ENCODE measurements around the gene COL6A2.

COL6A2 gene

DNA sequence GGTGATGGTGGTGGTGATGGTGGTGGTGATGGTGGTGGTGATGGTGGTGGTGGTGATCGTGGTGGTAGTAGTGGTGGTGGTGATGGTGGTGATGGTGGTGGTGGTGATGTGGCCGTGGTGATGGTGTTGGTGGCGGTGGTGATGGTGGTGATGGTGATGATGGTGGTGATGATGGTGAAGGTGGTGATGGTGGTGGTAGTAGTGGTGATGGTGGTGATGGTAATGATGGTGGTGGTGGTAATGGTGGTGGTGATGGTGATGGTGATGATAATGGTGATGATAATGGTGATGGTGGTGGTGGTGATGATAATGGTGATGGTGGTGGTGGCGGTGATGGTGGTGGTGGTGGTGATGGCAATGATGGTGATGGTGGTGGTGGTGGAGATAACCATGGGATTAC, 6.8 kb upstream of the COL6A2 start:
- Mint-ChIP-seq H3K4me1 (ENCODE audit: low read depth) (no peaks in the 10 kb centered on the region), H3K36me3 (ENCODE audit: low read depth) (no peaks in the 10 kb centered on the region), H3K27me3 (peaks cover 13% of the 10 kb centered on the region), H3K4me3 (no peak overlapping the region), H3K27ac (no peak overlapping the region), H3K9me3 (peaks cover 48% of the 10 kb centered on the region)
- intact Hi-C loops (cut with micrococcal nuclease) = no loop called here

DNA sequence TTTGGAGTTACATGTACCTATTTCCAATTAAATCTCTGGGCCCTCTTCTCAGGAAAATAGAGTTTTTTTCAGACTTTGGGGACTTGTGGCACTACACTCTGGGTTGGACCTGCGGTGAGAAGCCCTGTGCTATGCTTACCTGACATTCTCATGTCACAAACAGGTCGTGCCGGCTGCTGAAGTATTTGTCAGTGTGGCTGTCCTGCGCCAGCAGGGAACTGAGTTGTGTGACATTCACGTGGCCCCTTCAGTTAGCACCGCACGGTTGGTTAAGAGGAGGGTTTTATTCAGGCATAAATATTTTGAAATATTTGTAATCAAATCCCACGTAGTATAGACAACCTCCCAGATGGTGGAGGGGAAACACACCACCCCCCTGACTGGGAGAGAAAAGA, 6.3 kb upstream of the COL6A2 start:
- Mint-ChIP-seq H3K4me1 (ENCODE audit: low read depth) (no peaks in the 10 kb centered on the region), H3K9me3 (peaks cover 46% of the 10 kb centered on the region), H3K27ac (no peak overlapping the region), H3K36me3 (ENCODE audit: low read depth) (no peaks in the 10 kb centered on the region), H3K27me3 (peaks cover 18% of the 10 kb centered on the region), H3K4me3 (no peak overlapping the region)
- intact Hi-C loops (cut with micrococcal nuclease) = no loop called here

DNA sequence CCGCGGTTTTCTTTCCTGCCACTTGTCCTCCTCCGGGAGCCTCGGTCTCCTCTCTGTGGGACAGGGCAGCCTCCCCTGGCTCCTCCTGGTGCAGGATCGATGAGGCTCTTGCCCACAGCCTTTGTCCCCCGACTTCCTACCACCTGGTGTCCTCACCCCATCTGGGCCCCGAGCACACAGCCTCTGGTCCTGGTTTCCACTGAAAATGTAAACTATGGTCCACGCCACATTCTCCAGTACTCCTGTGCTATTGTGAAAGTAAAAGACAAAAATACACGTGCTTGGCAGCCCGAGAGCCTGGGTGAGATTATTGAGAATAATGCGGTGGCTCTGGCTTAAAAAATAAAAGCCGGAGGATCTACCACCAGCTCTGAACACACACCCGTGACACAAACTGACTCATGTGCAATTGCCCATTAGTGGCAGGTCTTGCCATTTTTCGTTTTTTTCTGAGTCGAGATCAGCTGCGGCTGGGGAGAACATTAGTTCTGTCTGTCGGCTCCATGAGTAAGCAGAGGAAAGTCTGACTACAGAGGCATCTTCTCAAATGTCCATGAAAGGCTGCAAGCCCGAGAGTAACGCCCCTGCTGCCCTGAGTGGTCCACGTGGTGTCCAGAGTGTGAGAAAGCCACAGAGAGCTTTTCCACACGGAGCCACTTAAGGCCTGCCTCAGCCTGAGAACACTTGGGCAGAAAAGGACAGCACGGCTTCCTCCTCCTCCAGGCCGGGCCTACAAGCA, 5.7 kb upstream of the COL6A2 start:
- H3K9me3 Mint-ChIP-seq = peaks cover 40% of the 10 kb centered on the region
- peaks cover 22% of the 10 kb centered on the region for H3K27me3 Mint-ChIP-seq
- intact Hi-C loops (cut with micrococcal nuclease) = no loop called here
- H3K4me1 Mint-ChIP-seq (ENCODE audit: low read depth) = no peaks in the 10 kb centered on the region
- H3K4me3 Mint-ChIP-seq = no peak overlapping the region
- H3K36me3 Mint-ChIP-seq (ENCODE audit: low read depth) = no peaks in the 10 kb centered on the region
- no peak overlapping the region for H3K27ac Mint-ChIP-seq

DNA sequence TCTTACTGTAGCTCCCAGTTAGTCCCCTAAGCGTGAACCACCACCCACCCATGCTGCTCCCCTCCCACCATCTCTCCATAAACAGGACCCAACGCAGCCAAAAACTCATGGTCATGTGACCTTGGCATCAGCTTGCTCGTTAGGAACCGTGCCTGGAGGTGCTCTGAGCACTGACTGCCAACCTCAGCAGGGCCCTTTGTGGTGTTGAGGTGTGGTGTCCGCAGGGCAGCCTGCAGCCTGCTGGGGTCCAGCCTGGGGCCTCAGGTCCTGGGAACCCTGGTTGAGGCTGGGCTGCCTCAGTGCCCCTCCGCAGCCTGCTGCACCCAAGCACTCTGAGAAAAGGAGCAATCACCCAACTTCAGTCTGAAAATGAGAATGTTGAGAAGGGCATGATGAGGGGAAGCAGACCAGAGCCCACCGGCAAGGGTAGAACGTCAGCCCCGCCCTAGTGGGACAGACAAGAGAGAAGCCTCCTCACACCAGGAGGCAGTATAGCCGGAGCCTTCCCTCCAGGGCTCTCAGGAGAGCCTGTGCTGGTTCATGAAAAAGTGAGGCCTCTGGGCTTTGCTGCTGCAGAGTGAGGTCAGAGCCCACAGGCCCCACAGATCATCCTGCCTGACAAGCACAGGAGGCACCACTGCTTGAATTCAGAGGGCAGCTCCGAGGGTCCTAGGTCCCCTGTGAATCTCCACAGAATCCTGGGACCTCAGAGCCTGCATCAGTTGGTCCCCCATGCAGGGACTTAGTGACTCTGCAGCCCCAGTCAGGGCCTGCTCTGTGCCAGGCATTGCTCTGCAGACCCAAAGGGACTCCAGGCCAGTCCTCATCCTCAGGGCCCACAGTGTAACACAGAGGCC, 4.9 kb upstream of the COL6A2 start:
- H3K4me3 Mint-ChIP-seq = no peak overlapping the region
- no peak overlapping the region for H3K27ac Mint-ChIP-seq
- peaks cover 32% of the 10 kb centered on the region for H3K9me3 Mint-ChIP-seq
- no peaks in the 10 kb centered on the region for H3K4me1 Mint-ChIP-seq (ENCODE audit: low read depth)
- H3K36me3 Mint-ChIP-seq (ENCODE audit: low read depth) = no peaks in the 10 kb centered on the region
- intact Hi-C loops (cut with micrococcal nuclease) = no loop called here
- peaks cover 22% of the 10 kb centered on the region for H3K27me3 Mint-ChIP-seq

DNA sequence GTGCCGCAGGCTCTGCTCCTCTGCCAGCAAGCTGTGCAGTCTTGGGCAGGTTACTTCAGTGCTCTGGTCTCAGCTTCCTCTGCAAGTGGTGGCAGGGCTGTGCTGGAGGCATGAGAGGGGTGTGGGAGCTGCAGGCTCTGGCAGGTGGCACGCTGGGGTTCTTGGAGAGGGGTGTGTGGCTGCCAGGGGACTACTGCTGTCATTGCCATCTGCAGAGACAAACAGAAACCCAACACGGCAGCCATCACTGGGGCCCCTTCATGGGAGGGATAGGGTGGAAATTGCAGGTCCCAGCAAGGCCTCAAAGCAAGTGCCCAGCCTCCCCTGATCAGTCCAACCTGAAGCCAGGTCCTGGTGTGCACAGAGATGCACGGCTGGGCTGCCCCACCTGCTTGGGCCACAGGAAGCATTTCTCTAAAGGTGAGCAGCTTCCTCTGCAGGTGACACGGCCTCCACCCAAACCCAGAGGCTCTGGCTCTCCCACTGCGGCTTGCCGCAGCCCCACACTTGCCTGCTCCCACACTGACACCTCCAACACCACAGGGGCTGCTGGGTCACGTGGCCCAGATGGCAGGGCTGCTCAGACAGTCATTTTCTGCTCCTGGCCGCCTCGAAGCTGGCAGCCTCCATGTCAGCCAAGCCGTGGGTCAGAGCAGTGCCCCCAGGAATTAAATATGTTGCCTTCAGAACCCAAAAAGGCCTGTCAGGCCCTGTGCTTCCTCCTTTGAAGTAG, 4.1 kb upstream of the COL6A2 start:
- H3K27me3 Mint-ChIP-seq = peaks cover 20% of the 10 kb centered on the region
- H3K4me1 Mint-ChIP-seq (ENCODE audit: low read depth) = no peaks in the 10 kb centered on the region
- peaks cover 24% of the 10 kb centered on the region for H3K9me3 Mint-ChIP-seq
- H3K4me3 Mint-ChIP-seq = no peak overlapping the region
- H3K27ac Mint-ChIP-seq = no peak overlapping the region
- H3K36me3 Mint-ChIP-seq (ENCODE audit: low read depth) = no peaks in the 10 kb centered on the region
- intact Hi-C loops (cut with micrococcal nuclease) = no loop called here

DNA sequence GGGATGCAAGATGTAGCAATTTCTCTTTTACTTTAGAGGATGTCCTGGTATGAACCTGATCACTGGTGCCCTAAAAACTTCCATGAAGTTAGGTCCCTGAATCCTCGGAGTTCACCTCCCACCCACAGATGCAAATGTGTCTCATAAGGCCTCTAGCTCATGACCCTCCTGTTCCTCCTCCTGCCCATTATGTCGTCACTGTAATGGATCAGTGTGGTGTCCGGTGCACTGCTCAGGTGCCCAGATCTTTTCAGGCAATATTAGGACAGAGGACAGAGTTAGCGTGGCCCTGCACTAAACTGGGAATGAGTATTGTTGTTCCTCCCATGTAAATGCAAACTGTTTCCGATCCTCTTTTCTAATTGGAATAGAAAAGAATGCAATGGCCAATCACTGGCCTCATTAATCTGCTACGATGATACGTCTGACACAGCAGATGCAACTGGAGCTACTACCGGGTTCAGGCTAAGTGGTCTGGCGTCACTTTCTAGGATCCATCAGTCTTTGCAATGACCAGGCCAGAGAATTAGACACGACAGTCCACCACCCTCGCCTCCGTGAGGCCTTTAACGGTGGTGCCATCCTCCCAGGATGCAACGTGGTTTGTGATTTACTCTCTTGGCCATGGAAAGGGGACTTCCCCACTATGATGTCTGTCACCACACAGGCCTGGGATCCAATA, 3.4 kb upstream of the COL6A2 start:
- H3K9me3 Mint-ChIP-seq = peaks cover 21% of the 10 kb centered on the region
- no peak overlapping the region for H3K4me3 Mint-ChIP-seq
- peaks cover 25% of the 10 kb centered on the region for H3K27me3 Mint-ChIP-seq
- no peaks in the 10 kb centered on the region for H3K4me1 Mint-ChIP-seq (ENCODE audit: low read depth)
- H3K27ac Mint-ChIP-seq = no peak overlapping the region
- H3K36me3 Mint-ChIP-seq (ENCODE audit: low read depth) = no peaks in the 10 kb centered on the region
- intact Hi-C loops (cut with micrococcal nuclease) = no loop called here

DNA sequence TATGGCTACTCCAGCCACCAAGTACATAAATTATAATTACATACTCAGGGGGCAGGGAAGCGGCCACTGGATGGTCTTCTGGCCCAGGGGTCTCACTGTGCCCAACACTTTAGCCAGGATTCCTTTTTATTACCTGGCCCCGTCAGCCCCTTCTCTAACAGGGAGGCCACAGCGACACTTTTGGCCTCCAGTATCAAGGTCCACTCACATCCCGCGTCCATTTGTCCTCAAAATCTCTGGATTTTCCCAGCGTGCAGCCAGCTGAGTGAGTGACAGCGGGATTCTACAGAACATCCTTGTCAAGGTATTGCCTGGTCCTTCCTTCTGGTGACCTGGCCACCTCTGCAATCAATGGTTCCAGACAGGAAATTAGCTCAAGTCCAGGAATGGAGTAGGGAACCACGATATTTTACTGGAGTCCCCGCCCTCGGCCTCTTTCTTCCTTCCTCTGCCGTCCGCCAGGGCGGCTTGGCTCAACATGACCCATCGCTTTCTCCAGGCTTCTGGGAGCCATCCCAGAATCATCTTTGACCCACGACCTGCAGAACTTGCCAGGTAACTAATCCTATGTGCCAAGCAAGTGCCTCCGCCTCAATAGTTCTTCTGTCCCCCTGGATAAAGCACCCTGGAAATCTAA, 2.7 kb upstream of the COL6A2 start:
- Mint-ChIP-seq H3K27ac (no peak overlapping the region), H3K36me3 (ENCODE audit: low read depth) (no peaks in the 10 kb centered on the region)

DNA sequence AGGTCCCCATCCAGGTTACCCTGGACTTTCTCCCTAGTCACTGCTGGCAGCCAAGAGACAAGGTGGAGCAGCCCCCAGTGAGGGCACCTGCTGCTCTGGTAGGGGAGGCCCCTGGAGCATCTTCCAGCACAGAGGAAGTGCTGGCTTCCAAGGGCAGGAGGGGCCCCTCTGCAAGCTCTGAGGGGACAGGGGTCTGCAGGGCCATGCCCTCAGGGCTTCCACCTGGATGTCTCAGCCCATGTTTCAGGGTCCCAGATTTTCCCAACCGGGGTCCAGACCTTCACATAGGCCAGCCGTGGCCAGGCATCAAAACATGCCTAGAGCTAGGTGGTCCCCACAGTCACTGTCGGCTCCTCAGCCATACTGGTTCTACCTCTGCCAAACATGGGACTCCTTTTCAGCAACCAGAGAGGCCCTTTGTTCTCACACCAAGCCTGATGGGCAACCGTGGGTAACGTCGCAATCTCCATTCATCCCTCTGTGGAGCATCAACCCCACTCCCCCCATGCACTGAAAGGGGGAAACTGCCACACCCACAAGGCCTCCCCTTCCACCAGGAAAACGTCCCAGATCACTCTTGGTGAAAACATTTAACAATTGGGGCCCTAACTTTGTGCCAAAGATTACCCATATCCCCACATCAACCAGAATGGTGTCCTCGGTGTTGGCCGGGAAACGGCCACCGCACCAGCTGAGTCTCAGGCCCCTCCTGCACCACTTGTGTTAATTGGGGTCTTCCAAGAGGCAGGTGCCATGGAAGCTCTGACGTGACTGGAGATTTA, 1.9 kb upstream of the COL6A2 start:
- peaks cover 6% of the 10 kb centered on the region for H3K9me3 Mint-ChIP-seq
- H3K27me3 Mint-ChIP-seq = peaks cover 40% of the 10 kb centered on the region
- intact Hi-C loops (cut with micrococcal nuclease) = no loop called here
- no peak overlapping the region for H3K4me3 Mint-ChIP-seq
- no peaks in the 10 kb centered on the region for H3K36me3 Mint-ChIP-seq (ENCODE audit: low read depth)
- H3K27ac Mint-ChIP-seq = no peak overlapping the region
- H3K4me1 Mint-ChIP-seq (ENCODE audit: low read depth) = no peaks in the 10 kb centered on the region

More for the DNA sequence above, 2.7 kb upstream of the COL6A2 start:
- Mint-ChIP-seq H3K9me3 (peaks cover 14% of the 10 kb centered on the region), H3K4me1 (ENCODE audit: low read depth) (no peaks in the 10 kb centered on the region), H3K27me3 (peaks cover 32% of the 10 kb centered on the region), H3K4me3 (no peak overlapping the region)
- intact Hi-C loops (cut with micrococcal nuclease) = no loop called here

DNA sequence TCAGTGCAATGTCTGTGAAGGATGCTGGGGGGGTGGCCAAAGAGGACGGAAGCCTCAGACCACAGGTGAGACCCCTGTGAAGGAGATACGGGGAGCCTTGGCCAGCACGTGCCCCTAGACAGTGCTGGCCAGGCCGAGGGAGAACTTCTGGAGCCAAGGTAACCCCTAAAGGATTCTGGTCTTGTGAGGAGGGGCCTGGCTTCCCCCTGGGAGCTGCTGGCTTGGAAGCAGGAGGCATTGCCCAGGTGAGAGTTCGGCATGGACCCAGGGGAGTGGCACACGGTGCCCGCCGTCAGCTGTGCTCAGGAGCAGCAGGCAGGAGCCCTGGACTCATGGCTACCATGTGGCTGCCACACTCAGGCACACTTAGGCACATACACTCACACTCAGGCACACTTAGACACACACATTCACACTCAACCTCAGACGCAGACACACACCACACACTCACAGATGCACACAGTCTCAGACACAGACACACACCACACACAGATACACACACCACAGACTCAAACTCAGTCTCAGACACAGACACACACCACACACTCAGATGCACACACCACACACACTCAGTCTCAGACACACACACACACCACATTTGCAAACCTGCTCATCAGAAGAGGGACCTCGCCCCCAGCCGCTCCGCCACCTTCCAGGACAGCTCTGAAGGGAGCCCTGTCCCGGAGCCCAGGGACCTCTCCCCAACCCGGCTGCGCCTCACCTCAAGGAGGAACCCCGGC, 1.1 kb upstream of the COL6A2 start:
- Mint-ChIP-seq H3K36me3 (ENCODE audit: low read depth) (no peaks in the 10 kb centered on the region), H3K27ac (no peak overlapping the region), H3K4me1 (ENCODE audit: low read depth) (no peaks in the 10 kb centered on the region), H3K4me3 (no peak overlapping the region), H3K9me3 (no peaks in the 10 kb centered on the region), H3K27me3 (peaks cover 46% of the 10 kb centered on the region)
- intact Hi-C loops (cut with micrococcal nuclease) = no loop called here

DNA sequence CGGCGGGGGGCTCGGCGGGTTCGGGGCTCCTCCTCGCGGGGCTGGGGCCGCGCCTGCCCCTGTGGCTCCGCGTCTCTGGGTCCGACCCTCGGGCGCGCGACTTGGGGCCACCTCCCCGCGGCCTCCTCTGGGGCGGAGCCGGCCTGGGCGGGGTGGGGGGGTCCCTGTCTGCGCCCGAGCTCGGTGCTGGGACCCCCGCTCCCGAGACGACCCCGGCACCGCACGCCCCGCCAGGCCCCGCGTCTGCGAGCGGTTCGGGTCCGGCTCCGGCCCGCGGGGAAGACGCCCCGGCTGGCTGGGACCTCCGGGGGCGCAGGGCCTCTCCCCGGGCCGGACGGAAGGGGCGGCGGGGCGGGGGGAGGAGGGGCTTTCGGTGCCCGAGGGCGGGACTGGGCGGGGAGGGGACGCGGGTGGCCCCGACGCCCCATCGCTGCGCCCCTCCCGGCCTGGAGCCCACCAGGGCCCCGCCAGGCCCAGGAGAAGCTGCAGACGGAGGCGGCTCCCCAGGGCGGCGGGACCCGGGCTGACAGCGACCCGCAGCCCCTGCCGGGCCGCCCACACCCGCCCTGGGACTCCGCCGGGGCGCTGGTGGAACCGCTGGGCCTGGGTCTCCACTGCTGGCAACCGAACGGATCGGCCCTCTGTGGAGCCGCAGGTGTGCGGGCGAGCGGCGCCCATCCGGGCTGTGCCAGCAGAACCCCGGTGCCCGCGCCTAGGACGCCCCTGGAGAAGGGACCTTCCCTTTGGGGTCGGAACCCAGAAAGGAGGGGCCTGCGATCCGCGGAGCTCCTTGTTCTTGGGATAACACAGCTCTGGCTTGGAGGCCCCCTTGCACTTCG, 610 bp downstream of the COL6A2 start:
- no peaks in the 10 kb centered on the region for H3K36me3 Mint-ChIP-seq (ENCODE audit: low read depth)
- H3K27me3 Mint-ChIP-seq = peaks cover 58% of the 10 kb centered on the region
- no peaks in the 10 kb centered on the region for H3K4me1 Mint-ChIP-seq (ENCODE audit: low read depth)
- peaks cover 16% of the 10 kb centered on the region for H3K9me3 Mint-ChIP-seq
- no peak overlapping the region for H3K27ac Mint-ChIP-seq
- no peak overlapping the region for H3K4me3 Mint-ChIP-seq
- intact Hi-C loops (cut with micrococcal nuclease) = no loop called here

DNA sequence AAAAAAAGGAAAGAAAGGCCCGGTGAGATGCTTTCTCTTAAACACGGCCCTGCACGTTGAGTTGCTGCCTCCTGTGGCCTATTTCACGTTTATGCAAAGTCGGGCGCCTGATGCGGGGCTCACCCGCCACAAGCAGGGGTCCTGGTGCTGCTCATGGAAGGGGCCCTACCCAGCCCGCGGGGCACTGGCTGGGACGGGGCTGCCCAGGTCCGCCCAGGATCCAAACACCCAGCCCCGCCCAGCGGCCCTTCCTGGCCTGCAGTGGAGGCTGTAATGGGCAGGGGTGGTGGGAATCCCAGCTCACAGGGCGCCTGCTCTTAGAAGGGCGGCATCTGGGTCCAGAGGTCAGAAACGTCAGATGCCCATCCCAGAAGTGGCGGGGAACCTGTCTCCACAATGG, 1.6 kb downstream of the COL6A2 start:
- intact Hi-C loops (cut with micrococcal nuclease) = no loop called here
- Mint-ChIP-seq H3K9me3 (peaks cover 25% of the 10 kb centered on the region), H3K27ac (no peak overlapping the region), H3K4me1 (ENCODE audit: low read depth) (no peaks in the 10 kb centered on the region), H3K27me3 (peaks cover 64% of the 10 kb centered on the region), H3K36me3 (ENCODE audit: low read depth) (no peaks in the 10 kb centered on the region), H3K4me3 (no peak overlapping the region)

DNA sequence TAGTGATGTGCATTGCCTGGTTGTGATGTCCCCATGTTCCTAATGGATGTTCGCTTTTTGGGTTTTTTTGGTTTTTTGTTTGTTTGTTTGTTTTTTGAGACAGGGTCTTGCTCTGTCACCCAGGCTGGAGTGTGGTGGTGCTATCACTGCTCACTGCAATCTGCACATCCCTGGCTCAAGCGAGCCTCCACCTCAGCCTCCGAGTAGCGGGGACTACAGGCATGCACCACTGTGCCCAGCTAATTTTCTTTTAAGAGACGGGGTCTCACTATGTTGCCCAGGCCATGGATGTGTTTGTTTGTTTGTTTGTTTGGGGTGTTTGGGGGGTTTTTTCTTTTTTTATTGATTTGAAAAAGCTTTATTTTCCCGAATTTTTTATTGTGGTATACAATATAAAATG, 2.1 kb downstream of the COL6A2 start:
- H3K9me3 Mint-ChIP-seq = peaks cover 28% of the 10 kb centered on the region
- no peak overlapping the region for H3K4me3 Mint-ChIP-seq
- peaks cover 66% of the 10 kb centered on the region for H3K27me3 Mint-ChIP-seq
- H3K36me3 Mint-ChIP-seq (ENCODE audit: low read depth) = no peaks in the 10 kb centered on the region
- intact Hi-C loops (cut with micrococcal nuclease) = no loop called here
- H3K27ac Mint-ChIP-seq = no peak overlapping the region
- no peaks in the 10 kb centered on the region for H3K4me1 Mint-ChIP-seq (ENCODE audit: low read depth)

Data from dendritic cell treated with granulocyte-macrophage colony-stimulating factor and Interleukin-4, amounts not matched to agents 40 ng/mL and 50 ng/mL, for 4 days (primary cell).